Osteoblast (primary cell): ENCODE measurements around the gene KLK4. TPM values are rescaled to one million over a fixed set of nuclear protein-coding genes. Genes with fewer than 3 reads are reported as not detected.

Experiments used
- DNase-seq: peaks from one replicate; pipeline ENCODE4 v3.0.0; 2011; ENCODE audit warnings: low spot score, mixed read lengths; ENCODE audit not compliant: insufficient read length; ENCODE audit errors: missing footprints
- H2AFZ ChIP-seq: 2 replicates; pipeline ENCODE4 v1.6.0; 2011; ENCODE audit warnings: mild to moderate bottlenecking, low read length
- H3K27ac ChIP-seq: 2 replicates; pipeline ENCODE4 v1.5.1; 2011; ENCODE audit warnings: mild to moderate bottlenecking, low read depth, low read length, moderate library complexity
- H3K27me3 ChIP-seq: 2 replicates; pipeline ENCODE4 v1.6.0; 2012; ENCODE audit warnings: mild to moderate bottlenecking, control low read depth, inconsistent platforms, low read length, moderate library complexity; ENCODE audit not compliant: insufficient read depth
- H3K36me3 ChIP-seq: 2 replicates; pipeline ENCODE4 v1.5.1; 2011; ENCODE audit warnings: mild to moderate bottlenecking, low read length, control low read depth, moderate library complexity; ENCODE audit not compliant: insufficient read depth
- H3K4me1 ChIP-seq: 2 replicates; pipeline ENCODE4 v1.5.1; 2011; ENCODE audit warnings: mild to moderate bottlenecking, low read length, control low read depth, moderate library complexity; ENCODE audit not compliant: insufficient read depth
- H3K4me2 ChIP-seq: 2 replicates; pipeline ENCODE4 v1.6.0; 2011; ENCODE audit warnings: mild to moderate bottlenecking, low read length; ENCODE audit not compliant: insufficient read depth
- H3K4me3 ChIP-seq: fragments of 200-600 bp; sonication (generic); 3 replicates; pipeline ENCODE4 v1.5.1; 2012; ENCODE audit warnings: mild to moderate bottlenecking, low read length, inconsistent platforms; ENCODE audit not compliant: insufficient read depth
- H3K79me2 ChIP-seq: 2 replicates; pipeline ENCODE4 v1.6.0; 2012; ENCODE audit warnings: mild to moderate bottlenecking, low read length, control low read depth, inconsistent platforms; ENCODE audit not compliant: insufficient read depth
- H3K9me3 ChIP-seq: 2 replicates; pipeline ENCODE4 v1.5.1; 2011; ENCODE audit warnings: low read depth, low read length, control low read depth
- H4K20me1 ChIP-seq: 2 replicates; pipeline ENCODE4 v1.6.0; 2012; ENCODE audit warnings: mild to moderate bottlenecking, low read length, control low read depth; ENCODE audit not compliant: insufficient read depth
- CTCF ChIP-seq: IDR thresholded peaks from 2 replicates; pipeline ENCODE4 v1.5.1; 2011; ENCODE audit warnings: mild to moderate bottlenecking, low read depth, low read length, moderate library complexity; ENCODE audit errors: extremely low read depth
- total RNA-seq: library from RNA; depleted of rRNA; stranded (reverse); fragments of >200 nt; gene quantifications from 2 replicates; pipeline ENCODE4 v1.2.3, GENCODE V29; 2012

The KLK4 gene
- total RNA-seq, 1 donor = not detected

- no peak overlapping the region for H3K4me2 ChIP-seq
- no peak overlapping the region for H2AFZ ChIP-seq
- H3K9me3 ChIP-seq = no peaks in the 10 kb centered on the region
- H3K79me2 ChIP-seq = no peaks in the 10 kb centered on the region
- peaks cover 5% of the 10 kb centered on the region for H3K27me3 ChIP-seq
- H3K4me1 ChIP-seq = no peaks in the 10 kb centered on the region
- no peaks in the 10 kb centered on the region for H3K36me3 ChIP-seq
- H3K4me3 ChIP-seq = no peak overlapping the region
- H3K27ac ChIP-seq = no peak overlapping the region
- no peak for DNase-seq
- H4K20me1 ChIP-seq = no peaks in the 10 kb centered on the region
- no peak for TF ChIP-seq CTCF
These were observed 53.8 kb downstream of the KLK4 start for GRCh38 chr19:50857366-50857765.

Other genes starting within 250 kb of the KLK4 start
- gene SHANK1, start 191.6 kb downstream of the KLK4 start, total RNA-seq = 0.88 and 1.1 TPM in 2 replicates
- gene CLEC11A, start 188.0 kb downstream of the KLK4 start, total RNA-seq = 19.7 and 23.5 TPM in 2 replicates
- not detected in 2 replicates for gene GPR32, start 140.9 kb downstream of the KLK4 start, total RNA-seq
- gene ACP4, start 121.0 kb downstream of the KLK4 start, total RNA-seq = not detected in 2 replicates
- gene KLK1, start 87.6 kb downstream of the KLK4 start, total RNA-seq = not detected in 2 replicates
- gene KLK15, start 77.8 kb downstream of the KLK4 start, total RNA-seq = not detected in 2 replicates
- not detected in 2 replicates for gene KLK3, start 56.5 kb downstream of the KLK4 start, total RNA-seq
- gene KLK2, start 38.0 kb downstream of the KLK4 start, total RNA-seq = not detected in 2 replicates
- not detected in 2 replicates for gene KLK5, start 41.6 kb upstream of the KLK4 start, total RNA-seq
- not detected in 2 replicates for gene KLK6, start 58.2 kb upstream of the KLK4 start, total RNA-seq
- gene KLK7, start 72.5 kb upstream of the KLK4 start, total RNA-seq = not detected in 2 replicates
- gene KLK8, start 90.2 kb upstream of the KLK4 start, total RNA-seq = not detected in 2 replicates
- gene KLK10, start 108.3 kb upstream of the KLK4 start, total RNA-seq = not detected in 2 replicates
- gene KLK11, start 115.2 kb upstream of the KLK4 start, total RNA-seq = not detected in 2 replicates
- not detected in 2 replicates for gene KLK12, start 123.6 kb upstream of the KLK4 start, total RNA-seq
- gene KLK13, start 153.7 kb upstream of the KLK4 start, total RNA-seq = not detected in 2 replicates
- gene KLK14, start 171.5 kb upstream of the KLK4 start, total RNA-seq = not detected in 2 replicates
- 4.1 and 4.3 TPM in 2 replicates for gene CTU1, start 197.0 kb upstream of the KLK4 start, total RNA-seq
- under 0.01 TPM in 1 of 2 replicates, not detected in the other for gene SIGLEC9, start 213.5 kb upstream of the KLK4 start, total RNA-seq
- not detected in 2 replicates for gene SIGLEC7, start 230.9 kb upstream of the KLK4 start, total RNA-seq